T-helper 2 cell treated with Interferon-gamma antibody and Interleukin-4, amounts not matched to agents 5 μg/mL and 100 μg/mL, for 36 hours (primary cell): ENCODE results near the gene SYT10.
"Not testable (repeated sequence)": the region's sequence is repeated elsewhere in the genome, so short reads cannot be mapped to it uniquely, and the experiment has no call there.

Experiments used
- DNase-seq: peaks from one replicate; pipeline ENCODE4 v3.0.0; 2021; ENCODE audit warnings: low spot score
- H3K27ac Mint-ChIP-seq: one replicate; pipeline ENCODE4 v1.8.0; 2021; ENCODE audit warnings: mild to moderate bottlenecking, mixed read lengths
- H3K27me3 Mint-ChIP-seq: one replicate; pipeline ENCODE4 v1.8.0; 2021; ENCODE audit warnings: low read depth, mixed read lengths
- H3K36me3 Mint-ChIP-seq: one replicate; pipeline ENCODE4 v1.8.0; 2021; ENCODE audit warnings: low read depth, mixed read lengths
- H3K4me1 Mint-ChIP-seq: one replicate; pipeline ENCODE4 v1.8.0; 2021; ENCODE audit warnings: low read depth, mixed read lengths
- H3K4me3 Mint-ChIP-seq: one replicate; pipeline ENCODE4 v1.8.0; 2022; ENCODE audit warnings: mild to moderate bottlenecking, moderate library complexity, mixed read lengths
- H3K9me3 Mint-ChIP-seq: one replicate; pipeline ENCODE4 v1.8.0; 2021; ENCODE audit warnings: mixed read lengths

Gene SYT10

DNA sequence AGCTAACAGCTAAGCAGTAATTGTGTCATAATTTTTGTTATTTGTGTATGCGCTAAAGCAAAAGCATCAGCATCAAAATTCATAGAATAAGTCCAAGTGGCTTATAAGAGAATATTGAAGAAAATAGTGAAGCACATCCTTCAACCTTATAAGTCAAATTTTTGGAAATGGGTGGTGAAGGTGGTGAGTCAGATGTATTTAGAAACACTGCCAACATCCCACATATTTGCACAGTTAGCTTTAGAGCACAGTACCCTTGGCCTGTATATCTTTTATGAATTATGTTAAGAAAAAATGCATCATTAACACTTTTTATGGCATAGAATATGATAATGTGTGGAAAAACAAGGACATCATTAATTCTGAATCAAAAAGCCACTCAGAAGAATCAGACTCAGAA is 8.0 kb downstream of the SYT10 start:
- no peak for DNase-seq
- Mint-ChIP-seq H3K9me3 (no peaks in the 10 kb centered on the region), H3K36me3 (no peaks in the 10 kb centered on the region), H3K27ac (no peak overlapping the region), H3K27me3 (no peaks in the 10 kb centered on the region), H3K4me3 (no peak overlapping the region), H3K4me1 (no peaks in the 10 kb centered on the region)

DNA sequence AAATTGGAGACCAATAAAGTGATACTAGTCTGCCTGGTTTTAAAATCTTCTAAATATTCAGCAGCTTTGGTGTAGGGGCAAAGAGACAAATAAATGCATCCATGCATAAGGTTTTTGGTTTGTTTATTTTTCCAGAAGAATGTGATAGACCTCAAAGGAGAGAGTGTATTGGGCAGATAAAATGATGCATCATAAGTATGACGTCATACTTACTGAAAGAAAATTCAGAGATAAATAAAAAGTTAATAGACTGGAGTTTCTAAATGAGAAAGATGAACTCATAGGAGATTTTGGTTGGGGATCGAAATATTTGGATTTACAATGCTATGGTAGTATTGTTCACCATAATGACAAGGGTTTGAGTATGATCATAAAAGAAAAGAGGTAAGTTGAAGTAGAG is 10.2 kb downstream of the SYT10 start:
- H3K4me1 Mint-ChIP-seq = no peaks in the 10 kb centered on the region
- H3K27ac Mint-ChIP-seq = no peak overlapping the region
- no peaks in the 10 kb centered on the region for H3K27me3 Mint-ChIP-seq
- H3K4me3 Mint-ChIP-seq = no peak overlapping the region
- no peak for DNase-seq
- H3K9me3 Mint-ChIP-seq = no peaks in the 10 kb centered on the region
- H3K36me3 Mint-ChIP-seq = no peaks in the 10 kb centered on the region

DNA sequence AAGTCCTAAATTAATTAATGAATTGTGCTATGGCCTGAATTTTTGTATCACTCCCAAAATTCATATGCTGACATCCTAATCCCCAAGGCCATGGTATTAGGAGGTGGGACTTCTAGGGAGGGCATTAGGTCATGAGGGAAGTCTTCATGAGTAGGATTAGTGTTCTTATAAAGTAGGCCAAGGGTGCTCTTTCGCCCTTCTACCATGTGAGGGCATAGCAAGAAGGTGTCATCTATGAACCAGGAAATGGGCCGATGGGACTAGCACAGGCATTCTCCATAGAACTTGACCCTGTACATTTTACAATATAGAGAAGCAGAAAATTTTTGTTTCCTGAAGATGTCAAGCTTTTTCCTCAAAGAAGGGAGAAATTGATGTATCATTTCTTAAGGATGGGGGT is 12.5 kb downstream of the SYT10 start:
- Mint-ChIP-seq H3K27me3 (no peaks in the 10 kb centered on the region), H3K36me3 (no peaks in the 10 kb centered on the region), H3K4me3 (no peak overlapping the region), H3K27ac (no peak overlapping the region), H3K9me3 (no peaks in the 10 kb centered on the region), H3K4me1 (no peaks in the 10 kb centered on the region)
- no peak for DNase-seq

DNA sequence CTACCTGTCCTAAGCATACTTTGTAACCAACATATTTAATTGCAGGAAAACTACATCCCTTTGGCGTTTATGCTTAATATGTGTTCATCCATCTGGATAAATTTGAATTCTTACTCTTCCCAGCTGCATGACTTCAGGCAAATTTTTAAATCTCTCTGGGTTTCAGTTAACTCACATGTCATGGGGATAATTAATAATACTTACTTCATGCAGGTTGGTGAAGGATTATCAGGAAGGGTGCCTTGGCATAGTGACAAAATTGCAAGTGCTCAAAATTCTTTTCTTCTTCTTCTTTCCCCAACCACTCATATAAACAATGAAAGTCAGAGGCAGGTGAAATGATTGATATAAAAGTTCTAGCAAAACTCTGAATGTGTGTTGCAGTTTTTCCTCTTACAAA is 15.9 kb downstream of the SYT10 start:
- Mint-ChIP-seq H3K4me3 (no peak overlapping the region), H3K4me1 (no peaks in the 10 kb centered on the region), H3K27me3 (no peaks in the 10 kb centered on the region), H3K27ac (no peak overlapping the region), H3K9me3 (no peaks in the 10 kb centered on the region), H3K36me3 (no peaks in the 10 kb centered on the region)
- no peak for DNase-seq

DNA sequence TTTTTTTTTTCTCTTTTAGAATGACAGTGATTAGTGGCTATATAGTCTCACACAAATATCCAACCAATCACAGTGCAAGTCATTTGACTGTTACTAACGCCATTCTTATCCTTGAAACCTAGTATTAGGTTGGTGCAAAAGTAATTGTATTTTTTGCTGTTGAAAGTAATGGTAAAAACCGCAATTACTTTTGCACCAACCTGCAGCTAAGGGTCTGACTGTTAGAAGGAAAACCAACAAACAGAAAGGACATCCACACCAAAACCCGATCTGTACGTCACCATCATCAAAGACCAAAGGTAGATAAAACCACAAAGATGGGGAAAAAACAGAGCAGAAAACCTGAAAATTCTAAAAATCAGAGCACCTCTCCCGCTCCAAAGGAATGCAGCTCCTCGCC is 27.2 kb downstream of the SYT10 start:
- not testable (repeated sequence) for H3K27ac Mint-ChIP-seq, DNase-seq, H3K27me3 Mint-ChIP-seq, H3K9me3 Mint-ChIP-seq, H3K4me1 Mint-ChIP-seq, H3K36me3 Mint-ChIP-seq, H3K4me3 Mint-ChIP-seq

DNA sequence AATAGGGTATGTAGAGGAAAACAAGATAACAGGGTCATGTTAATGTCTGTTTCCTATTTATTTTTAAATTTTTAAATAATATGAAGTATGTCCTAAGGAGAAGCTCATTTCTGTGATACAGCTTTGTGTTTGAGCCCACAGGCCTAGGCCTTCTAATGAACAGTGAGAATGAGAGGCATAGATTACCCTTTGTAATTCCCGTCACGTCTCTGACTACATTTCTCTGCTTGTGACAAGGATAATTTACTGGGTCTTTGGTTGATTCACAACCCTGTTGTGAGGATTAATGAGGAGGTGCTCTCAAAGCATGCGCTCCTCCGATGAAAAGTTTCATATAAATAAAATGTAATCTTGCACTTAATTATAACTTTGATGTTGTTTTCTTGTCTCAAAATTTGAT is 56.1 kb downstream of the SYT10 start:
- no peak for DNase-seq
- Mint-ChIP-seq H3K36me3 (no peaks in the 10 kb centered on the region), H3K4me3 (no peak overlapping the region), H3K4me1 (no peaks in the 10 kb centered on the region), H3K9me3 (no peaks in the 10 kb centered on the region), H3K27ac (no peak overlapping the region), H3K27me3 (no peaks in the 10 kb centered on the region)

DNA sequence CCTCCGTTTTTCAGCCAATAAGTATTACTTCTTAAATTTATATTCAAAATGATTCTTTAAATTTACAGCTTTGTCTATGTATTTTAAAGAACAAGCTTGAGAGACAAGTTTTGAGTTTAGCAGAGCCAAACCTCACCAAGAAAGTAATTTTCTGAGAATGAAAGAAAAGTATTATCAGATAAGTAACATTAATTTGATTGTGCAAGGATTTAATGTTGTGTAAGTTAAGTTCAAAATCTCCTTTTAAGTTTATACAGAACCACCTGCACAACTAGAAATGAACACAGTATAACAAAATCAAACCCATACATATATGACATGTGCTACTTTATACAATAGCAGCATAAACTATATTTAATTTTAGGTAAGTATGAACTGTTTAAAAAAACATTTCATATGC is 63.5 kb downstream of the SYT10 start:
- Mint-ChIP-seq H3K36me3 (no peaks in the 10 kb centered on the region), H3K4me3 (no peak overlapping the region), H3K27ac (no peak overlapping the region)

DNA sequence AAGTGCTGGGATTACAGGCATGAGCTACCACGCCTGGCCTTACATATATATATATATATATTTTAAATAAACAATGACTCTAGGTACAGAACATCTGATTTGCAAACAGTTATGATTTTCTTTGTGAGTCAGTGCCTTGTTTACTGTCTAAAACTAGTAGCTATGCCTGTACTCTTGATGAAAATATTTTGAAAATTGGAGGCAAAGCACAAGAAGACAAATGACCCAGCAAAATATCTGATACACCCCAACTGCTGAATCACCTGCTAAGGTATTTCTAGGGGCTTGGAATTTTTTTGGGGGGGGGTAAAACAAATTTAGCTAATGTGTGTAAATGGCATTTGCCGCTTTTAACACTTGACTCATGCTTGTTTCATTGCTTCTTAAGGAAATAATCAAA is 69.3 kb downstream of the SYT10 start:
- Mint-ChIP-seq H3K9me3 (peaks cover 2% of the 10 kb centered on the region), H3K36me3 (no peaks in the 10 kb centered on the region), H3K27ac (no peak overlapping the region), H3K4me3 (no peak overlapping the region), H3K27me3 (no peaks in the 10 kb centered on the region), H3K4me1 (no peaks in the 10 kb centered on the region)
- DNase-seq = no peak

More for the DNA sequence above, 63.5 kb downstream of the SYT10 start:
- Mint-ChIP-seq H3K4me1 (no peaks in the 10 kb centered on the region), H3K9me3 (no peaks in the 10 kb centered on the region), H3K27me3 (no peaks in the 10 kb centered on the region)
- DNase-seq = no peak

DNA sequence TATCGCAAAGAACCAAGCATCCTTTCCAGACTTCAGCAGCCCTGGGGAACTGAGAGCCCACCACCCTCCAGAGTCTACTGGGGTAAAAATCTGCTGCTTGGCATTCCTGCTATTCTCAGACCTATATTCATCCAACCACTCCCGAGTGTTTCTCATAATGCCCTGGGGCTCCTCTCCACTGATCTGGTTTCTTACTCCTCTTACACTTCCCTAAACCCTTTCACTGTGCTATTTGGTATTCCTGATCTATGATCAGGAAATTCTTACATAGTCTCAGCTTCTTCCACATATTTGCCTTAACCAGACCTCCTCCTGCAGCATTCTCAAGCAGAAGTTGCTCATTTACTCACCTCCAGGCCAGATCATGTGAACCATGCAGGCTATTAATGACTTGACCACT is 82.4 kb downstream of the SYT10 start:
- Mint-ChIP-seq H3K36me3 (no peaks in the 10 kb centered on the region), H3K4me1 (no peaks in the 10 kb centered on the region), H3K9me3 (no peaks in the 10 kb centered on the region), H3K4me3 (no peak overlapping the region), H3K27me3 (no peaks in the 10 kb centered on the region), H3K27ac (no peak overlapping the region)
- no peak for DNase-seq

DNA sequence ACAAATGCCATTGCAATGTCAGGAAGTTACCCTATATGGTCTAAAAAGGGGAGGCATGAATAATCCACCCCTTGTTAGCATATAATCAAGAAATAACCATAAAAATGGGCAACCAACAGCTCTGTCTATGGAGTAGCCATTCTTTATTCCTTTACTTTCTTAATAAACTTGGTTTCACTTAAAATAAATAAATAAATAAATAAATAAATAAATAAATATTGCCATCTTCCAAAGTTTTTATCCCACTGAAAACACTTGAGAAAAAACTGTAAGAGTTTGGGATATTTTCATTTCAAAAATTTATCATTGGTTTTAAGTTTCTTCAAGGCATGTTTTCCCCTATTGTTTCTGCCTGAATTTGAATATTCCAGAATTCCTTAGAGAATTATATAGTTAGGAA is 89.8 kb downstream of the SYT10 start:
- Mint-ChIP-seq H3K27ac (no peak overlapping the region), H3K4me1 (no peaks in the 10 kb centered on the region), H3K9me3 (peaks cover 7% of the 10 kb centered on the region), H3K4me3 (no peak overlapping the region), H3K27me3 (no peaks in the 10 kb centered on the region), H3K36me3 (no peaks in the 10 kb centered on the region)
- no peak for DNase-seq

DNA sequence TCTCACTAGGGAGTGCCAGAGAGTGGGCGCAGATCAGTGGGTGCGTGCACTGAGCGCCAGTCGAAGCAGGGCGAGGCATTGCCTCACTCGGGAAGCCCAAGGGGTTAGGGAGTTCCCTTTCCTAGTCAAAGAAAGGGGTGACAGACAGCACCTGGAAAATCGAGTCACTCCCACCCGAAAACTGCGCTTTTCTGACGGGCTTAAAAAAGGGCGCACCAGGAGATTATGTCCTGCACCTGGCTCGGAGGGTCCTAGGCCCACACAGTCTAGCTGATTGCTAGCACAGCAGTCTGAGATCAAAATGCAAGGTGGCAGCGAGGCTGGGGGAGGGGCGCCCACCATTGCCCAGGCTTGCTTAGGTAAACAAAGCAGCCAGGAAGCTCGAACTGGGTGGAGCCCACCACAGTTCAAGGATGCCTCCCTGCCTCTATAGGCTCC is 107.6 kb downstream of the SYT10 start:
- H3K27me3 Mint-ChIP-seq, H3K9me3 Mint-ChIP-seq, H3K27ac Mint-ChIP-seq, H3K4me1 Mint-ChIP-seq, DNase-seq, H3K36me3 Mint-ChIP-seq, H3K4me3 Mint-ChIP-seq: not testable (repeated sequence)

DNA sequence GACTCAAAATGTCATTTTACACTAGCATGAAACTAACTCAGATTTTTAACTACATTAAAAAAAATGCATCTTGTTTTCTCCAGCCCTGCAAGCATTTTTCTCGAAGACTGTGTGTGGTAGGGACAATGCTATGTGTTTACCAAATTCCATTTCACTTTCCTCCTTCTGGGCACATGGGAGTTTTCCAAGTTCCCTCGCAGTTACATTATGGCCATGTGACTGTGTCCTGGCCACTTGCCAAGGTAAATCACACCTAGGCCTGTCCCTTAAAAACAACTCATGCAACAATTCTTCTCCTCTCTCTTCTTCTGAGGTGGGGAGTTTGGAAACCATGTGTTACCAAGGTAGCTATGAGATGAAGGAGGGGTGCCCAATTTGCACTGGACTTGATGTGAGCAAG is 108.7 kb downstream of the SYT10 start:
- Mint-ChIP-seq H3K27ac (no peak overlapping the region), H3K36me3 (no peaks in the 10 kb centered on the region), H3K27me3 (no peaks in the 10 kb centered on the region), H3K4me3 (no peak overlapping the region), H3K9me3 (peaks cover 7% of the 10 kb centered on the region), H3K4me1 (no peaks in the 10 kb centered on the region)
- DNase-seq = no peak
